H1 (cell line): ENCODE results near the gene VGLL4. TPM values are rescaled to one million over a fixed set of nuclear protein-coding genes. Genes with fewer than 3 reads are reported as not detected.
A peak's percentile ranks its signal among the peaks of the same experiment; 100 is the strongest.

ENCODE experiments used
- CTCF ChIA-PET: fragments of 300-600 bp; sonication (Branson Sonifier 250); formaldehyde crosslinking; loops from one replicate; lab custom pipeline; 2021; ENCODE audit not compliant: partially characterized antibody; lab: Charles Lee
- POLR2A ChIA-PET: fragments of 300-600 bp; sonication (Branson Sonifier 250); formaldehyde crosslinking; loops from one replicate; lab custom pipeline; 2021; ENCODE audit warnings: inconsistent platforms; ENCODE audit not compliant: partially characterized antibody; lab: Charles Lee
- DNase-seq, 2 experiments: peaks; one replicate each; pipeline versions ENCODE4 v3.0.0 to v3.0.0-alpha.2; 2010 to 2022; ENCODE audit warnings: low spot score in 2 of 2, low read depth in 1 of 2, mixed read lengths in 1 of 2
- FAIRE-seq: peaks from 2 replicates; lab custom pipeline; 2011; peaks lifted over from hg19 to GRCh38; lab: Jason Lieb, UNC
- H2AFZ ChIP-seq: 2 replicates; pipeline ENCODE4 v1.8.1; 2012; ENCODE audit warnings: low read length, inconsistent platforms
- H2AK5ac ChIP-seq: 2 replicates; pipeline ENCODE4 v1.6.1; 2013; ENCODE audit warnings: low read depth, low read length
- H2BK120ac ChIP-seq: replicated peaks from 2 replicates; pipeline ENCODE3; 2013; ENCODE audit warnings: low read depth, low read length, inconsistent platforms
- H2BK12ac ChIP-seq: 2 replicates; pipeline ENCODE4 v1.6.1; 2013; ENCODE audit warnings: low read depth, low read length
- H2BK15ac ChIP-seq: 2 replicates; pipeline ENCODE4 v1.6.1; 2013; ENCODE audit warnings: low read length
- H2BK20ac ChIP-seq: 2 replicates; pipeline ENCODE4 v1.6.1; 2013; ENCODE audit warnings: low read length
- H2BK5ac ChIP-seq: 2 replicates; pipeline ENCODE4 v1.6.1; 2013; ENCODE audit warnings: low read depth, low read length
- H3K14ac ChIP-seq: 2 replicates; pipeline ENCODE4 v1.6.1; 2013; ENCODE audit warnings: inconsistent platforms; ENCODE audit not compliant: insufficient read length
- H3K18ac ChIP-seq: 2 replicates; pipeline ENCODE4 v1.6.1; 2013; ENCODE audit warnings: low read length; ENCODE audit errors: extremely low read depth
- H3K23ac ChIP-seq: 2 replicates; pipeline ENCODE4 v1.6.1; 2013; ENCODE audit warnings: inconsistent platforms; ENCODE audit not compliant: insufficient read length
- H3K23me2 ChIP-seq: 2 replicates; pipeline ENCODE4 v1.6.1; 2013; ENCODE audit warnings: low read depth, low read length
- H3K27ac ChIP-seq: 2 replicates; pipeline ENCODE4 v1.6.1; 2011; ENCODE audit warnings: low read depth, low read length, inconsistent platforms
- H3K27me3 ChIP-seq, 4 experiments: replicated peaks in 1 of 4; 1 replicate in 1 of 4; 2 replicates in 3 of 4; pipeline versions ENCODE4 v1.6.1 to v1.8.1; 2011 to 2013; ENCODE audit warnings: low read length in 3 of 4, mild to moderate bottlenecking in 3 of 4, inconsistent platforms in 2 of 4, mixed read lengths in 2 of 4, moderate library complexity in 1 of 4; ENCODE audit not compliant: control insufficient read depth in 3 of 4, insufficient read depth in 3 of 4; ENCODE audit errors: extremely low read depth in 1 of 4
- H3K36me3 ChIP-seq, 4 experiments: 2 replicates each; pipeline versions ENCODE4 v1.6.1 to v1.8.1; 2011 to 2013; ENCODE audit warnings: mild to moderate bottlenecking in 4 of 4, low read length in 3 of 4, moderate library complexity in 2 of 4, control low read depth in 1 of 4, inconsistent platforms in 1 of 4; ENCODE audit not compliant: insufficient read depth in 4 of 4, control insufficient read depth in 2 of 4
- H3K4ac ChIP-seq: replicated peaks from 2 replicates; pipeline ENCODE3; 2013; ENCODE audit warnings: low read length, low read depth, mixed read lengths, inconsistent platforms; ENCODE audit not compliant: insufficient read length
- H3K4me1 ChIP-seq, 4 experiments: replicated peaks in 1 of 4; 1 replicate in 1 of 4; 2 replicates in 3 of 4; pipeline versions ENCODE4 v1.6.1 to v1.8.1; 2011 to 2013; ENCODE audit warnings: low read length in 3 of 4, inconsistent platforms in 2 of 4, mixed read lengths in 1 of 4; ENCODE audit not compliant: insufficient read depth in 4 of 4, control insufficient read depth in 3 of 4
- H3K4me2 ChIP-seq, 2 experiments: 2 replicates each; pipeline versions ENCODE4 v1.6.1 to v1.8.1; 2011 to 2013; ENCODE audit warnings: low read depth in 2 of 2, low read length in 2 of 2, control low read depth in 1 of 2, inconsistent platforms in 1 of 2, mild to moderate bottlenecking in 1 of 2; ENCODE audit not compliant: insufficient read depth in 1 of 2
- H3K4me3 ChIP-seq, 4 experiments: fragments of 200-600, 300-600 bp in 1 of 4; sonication (generic), shearing (Covaris generic), sonication (Bioruptor Twin) in 1 of 4; 2 replicates each; pipeline versions ENCODE4 v1.5.1 to v1.8.1; 2011 to 2016; ENCODE audit warnings: low read length in 4 of 4, low read depth in 3 of 4, control low read depth in 2 of 4, inconsistent platforms in 2 of 4, mild to moderate bottlenecking in 2 of 4, mixed read lengths in 1 of 4, moderate library complexity in 1 of 4; ENCODE audit not compliant: insufficient read depth in 2 of 4; ENCODE audit errors: extremely low read depth in 1 of 4
- H3K56ac ChIP-seq: replicated peaks from 2 replicates; pipeline ENCODE3; 2013; ENCODE audit warnings: low read depth, mild to moderate bottlenecking, mixed read lengths, low read length, inconsistent platforms; ENCODE audit not compliant: insufficient read length
- H3K79me1 ChIP-seq: 2 replicates; pipeline ENCODE4 v1.6.1; 2013; ENCODE audit warnings: low read depth, low read length, control low read depth
- H3K79me2 ChIP-seq, 2 experiments: 2 replicates each; pipeline versions ENCODE4 v1.6.1 to v1.8.1; 2012 to 2013; ENCODE audit warnings: low read length in 2 of 2, mild to moderate bottlenecking in 2 of 2, inconsistent platforms in 1 of 2; ENCODE audit not compliant: insufficient read depth in 2 of 2, control insufficient read depth in 1 of 2
- H3K9ac ChIP-seq, 4 experiments: replicated peaks in 1 of 4; 1 replicate in 1 of 4; 2 replicates in 3 of 4; pipeline versions ENCODE4 v1.6.1 to v1.8.1; 2011 to 2013; ENCODE audit warnings: low read depth in 3 of 4, low read length in 3 of 4, control low read depth in 2 of 4, mild to moderate bottlenecking in 2 of 4, moderate library complexity in 2 of 4, inconsistent platforms in 1 of 4; ENCODE audit errors: extremely low read depth in 1 of 4
- H3K9me3 ChIP-seq, 2 experiments: 2 replicates each; pipeline versions ENCODE4 v1.6.1 to v1.8.1; 2012 to 2013; ENCODE audit warnings: mild to moderate bottlenecking in 2 of 2, moderate library complexity in 2 of 2, control low read depth in 1 of 2, inconsistent platforms in 1 of 2, low read depth in 1 of 2, low read length in 1 of 2, mixed read lengths in 1 of 2; ENCODE audit not compliant: insufficient read depth in 2 of 2
- H4K20me1 ChIP-seq, 2 experiments: replicated peaks in 1 of 2; 2 replicates each; pipeline versions ENCODE3 to v1.8.1; 2011 to 2013; ENCODE audit warnings: inconsistent platforms in 2 of 2, low read length in 2 of 2, mild to moderate bottlenecking in 1 of 2; ENCODE audit not compliant: insufficient read depth in 2 of 2, control insufficient read depth in 1 of 2
- H4K5ac ChIP-seq: 2 replicates; pipeline ENCODE4 v1.6.1; 2013; ENCODE audit warnings: low read length, low read depth, mixed read lengths, inconsistent platforms; ENCODE audit not compliant: insufficient read length
- H4K8ac ChIP-seq: 2 replicates; pipeline ENCODE4 v1.8.0; 2013; ENCODE audit warnings: mild to moderate bottlenecking, moderate library complexity, low read length, inconsistent platforms; ENCODE audit not compliant: insufficient read depth; ENCODE audit errors: extremely low read depth
- H4K91ac ChIP-seq: replicated peaks from 2 replicates; pipeline ENCODE3; 2013; ENCODE audit warnings: low read length, mixed read lengths, inconsistent platforms; ENCODE audit not compliant: insufficient read length
- RXRA ChIP-seq: IDR thresholded peaks from 2 replicates; pipeline ENCODE4 v1.6.1; 2011; ENCODE audit warnings: low read depth, mild to moderate bottlenecking, low read length, moderate library complexity; ENCODE audit not compliant: insufficient read depth
- TAF7 ChIP-seq: optimal IDR thresholded peaks from 2 replicates; pipeline ENCODE3; 2011; ENCODE audit warnings: low read depth, mild to moderate bottlenecking, inconsistent platforms, low read length, moderate library complexity, borderline replicate concordance
- USF2 ChIP-seq: IDR thresholded peaks from 2 replicates; pipeline ENCODE4 v1.6.1; 2011; ENCODE audit warnings: low read length, improper control_type of control experiment
- WGBS, 2 experiments: shearing (Covaris generic) in 1 of 2; methylation state at CpG; one replicate each; pipeline versions ENCODE4 v1.1.6 to v1.1.7; 2013 to 2015; ENCODE audit warnings: low lambda C conversion rate in 2 of 2, mixed read lengths in 2 of 2, inconsistent platforms in 1 of 2, low coverage in 1 of 2, missing lambda C conversion rate in 1 of 2; ENCODE audit not compliant: insufficient replicate concordance in 2 of 2, insufficient coverage in 1 of 2, insufficient read length in 1 of 2; ENCODE audit errors: extremely low coverage in 1 of 2, missing lambda C conversion rate in 1 of 2; 5-methylcytosine and 5-hydroxymethylcytosine counted together
- polyA plus RNA-seq, 7 experiments: library from polyadenylated mRNA; depleted of rRNA in 3 of 7; stranded (reverse) in 5 of 7; unstranded in 2 of 7; fragments of >200 nt in 5 of 7; fragments of 200-250 nt in 2 of 7; gene quantifications; 1 replicate in 5 of 7; 2 replicates in 1 of 7; 4 replicates in 1 of 7; pipeline versions ENCODE4 v1.2.1 to v1.2.3, GENCODE V29; 2011 to 2013; ENCODE audit warnings: missing spikeins in 2 of 7, mixed read lengths in 2 of 7
- total RNA-seq: library from RNA; stranded (reverse); fragmentation: NEBNext Ultra II Directional; extraction: Animal tissue kit (Norgen Biotek cat#: 25700); gene quantifications from 2 replicates; pipeline ENCODE4 v1.2.1, GENCODE V29; 2021

Gene VGLL4
- total and polyA plus RNA-seq, 2 of the 8 experiments (the other 6 are each of a cell fraction or from before 2014, with no cell fraction given), result 45.1 to 50.0 TPM

- H3K56ac ChIP-seq, result no peak overlapping the region
- no peak overlapping the region for H2AK5ac ChIP-seq
- DNase-seq (no peak), FAIRE-seq (no peak)
- H2BK12ac ChIP-seq, result no peak overlapping the region
- no peak overlapping the region for H2BK5ac ChIP-seq
- ChIA-PET POLR2A (no interaction called here), CTCF (interaction anchor here (1.2 to 2.8 kb wide), 4 partner anchors 13 to 259 kb away, joined by 6 to 10 read pairs (median 6); no protein-coding TSS in a partner anchor)
- H3K9ac ChIP-seq, result no peak overlapping the region
- peak overlapping the region; percentile 39; the same call in 1 of the 2 replicates for H3K18ac ChIP-seq
- no peaks in the 10 kb centered on the region for H3K36me3 ChIP-seq
- H3K4me1 ChIP-seq, result peaks cover 1 to 16% (median 12%) of the 10 kb centered on the region in 4 experiments
- peaks cover 27 to 98% of the 10 kb centered on the region in 2 experiments for H3K79me2 ChIP-seq
- H3K27ac ChIP-seq, result no peak overlapping the region; the same call in 1 of the 2 replicates
- no peak overlapping the region for H2BK120ac ChIP-seq
- 0 out of 8 replicates have a peak overlapping the region, but pooled peaks of 1 of the 4 experiments have one; percentile 3 for H3K4me3 ChIP-seq
- no peak overlapping the region for H4K91ac ChIP-seq
- peak overlapping the region; percentile 12 to 16; a peak in 2 of 4 replicates for H3K4me2 ChIP-seq
- no peak overlapping the region for H4K8ac ChIP-seq
- no peaks in the 10 kb centered on the region; the same call in 1 of the 2 replicates for H3K23me2 ChIP-seq
- no peaks in the 10 kb centered on the region for H3K27me3 ChIP-seq
- H3K9me3 ChIP-seq, result no peaks in the 10 kb centered on the region
- H3K14ac ChIP-seq, result no peak overlapping the region
- no peak overlapping the region for H2BK15ac ChIP-seq
- H3K79me1 ChIP-seq, result peaks cover 11% of the 10 kb centered on the region
- H3K23ac ChIP-seq, result no peak overlapping the region
- H4K5ac ChIP-seq, result no peak overlapping the region
- no peak overlapping the region for H2BK20ac ChIP-seq
- WGBS, 2 experiments, result 72% methylated on average over 11 of the region's 11 CpGs; no CpG with 5 or more reads in 1 of the 2 experiments
- no peak overlapping the region for H3K4ac ChIP-seq
- peaks cover 0 to 9% of the 10 kb centered on the region in 2 experiments for H4K20me1 ChIP-seq
- no peak overlapping the region for H2AFZ ChIP-seq
- no peak for TF ChIP-seq USF2
- no peak for TF ChIP-seq RXRA
- no peak for TF ChIP-seq TAF7
Measured at GRCh38 chr3:11637901-11638458, 5.7 kb downstream of the VGLL4 start.
